DOHH2 (cell line): Measurements from ENCODE around the gene FNDC3B.

Source experiments
- H3F3A ChIP-seq: fragments of 200-600 bp; sonication (generic), shearing (Covaris generic); 2 replicates; pipeline ENCODE4 v1.6.0; 2016; ENCODE audit warnings: antibody characterized with exemption, mild to moderate bottlenecking; ENCODE audit not compliant: control insufficient read depth, insufficient read depth
- H3K27ac ChIP-seq: fragments of 200-600 bp; sonication (generic); 2 replicates; pipeline ENCODE4 v1.5.1; 2014; ENCODE audit warnings: low read depth, mild to moderate bottlenecking, low read length, moderate library complexity
- H3K27me3 ChIP-seq: fragments of 200-600 bp; sonication (generic); 2 replicates; pipeline ENCODE4 v1.6.1; 2014; ENCODE audit warnings: mild to moderate bottlenecking, low read length, mixed read lengths; ENCODE audit not compliant: control insufficient read depth
- H3K36me3 ChIP-seq: fragments of 200-600 bp; sonication (generic); 2 replicates; pipeline ENCODE4 v1.6.1; 2014; ENCODE audit warnings: mild to moderate bottlenecking, low read length, moderate library complexity, mixed read lengths; ENCODE audit not compliant: control insufficient read depth
- H3K4me1 ChIP-seq: fragments of 200-600 bp; sonication (generic); 2 replicates; pipeline ENCODE4 v1.6.1; 2014; ENCODE audit warnings: mild to moderate bottlenecking, low read length, mixed read lengths; ENCODE audit not compliant: control insufficient read depth
- H3K4me2 ChIP-seq: fragments of 200-600 bp; sonication (generic); 2 replicates; pipeline ENCODE4 v1.6.0; 2014; ENCODE audit warnings: mild to moderate bottlenecking, low read length, moderate library complexity
- H3K4me3 ChIP-seq: fragments of 200-600 bp; sonication (generic); 2 replicates; pipeline ENCODE4 v1.5.1; 2014; ENCODE audit warnings: mild to moderate bottlenecking, low read length, mixed read lengths
- H3K79me2 ChIP-seq: fragments of 200-600 bp; sonication (generic); 2 replicates; pipeline ENCODE4 v1.6.1; 2014; ENCODE audit warnings: mild to moderate bottlenecking, low read length, mixed read lengths; ENCODE audit not compliant: control insufficient read depth
- H3K9me2 ChIP-seq: fragments of 200-600 bp; sonication (generic); replicated peaks from 2 replicates; pipeline ENCODE4 v1.6.1; 2014; ENCODE audit warnings: mild to moderate bottlenecking, low read length, mixed read lengths; ENCODE audit not compliant: control insufficient read depth
- H3K9me3 ChIP-seq: fragments of 200-600 bp; sonication (generic); 2 replicates; pipeline ENCODE4 v1.6.1; 2014; ENCODE audit warnings: antibody characterized with exemption, low read length, mixed read lengths; ENCODE audit not compliant: control insufficient read depth, insufficient read depth
- H4K20me1 ChIP-seq: fragments of 200-600 bp; sonication (generic); 2 replicates; pipeline ENCODE4 v1.6.0; 2014; ENCODE audit warnings: low read depth, mild to moderate bottlenecking, antibody characterized with exemption, low read length, moderate library complexity; ENCODE audit not compliant: control insufficient read depth, insufficient read depth
- CTCF ChIP-seq: fragments of 200-600 bp; sonication (generic); IDR thresholded peaks from one replicate; pipeline ENCODE4 v1.5.1; 2014; ENCODE audit warnings: antibody characterized with exemption, mild to moderate bottlenecking, low read depth, low read length; ENCODE audit not compliant: poor library complexity, severe bottlenecking
- EZH2phosphoT487 ChIP-seq: fragments of 200-600 bp; sonication (generic); IDR thresholded peaks from 2 replicates; pipeline ENCODE4 v1.6.1; 2017; ENCODE audit warnings: borderline replicate concordance, mild to moderate bottlenecking, antibody characterized with exemption, low read length, moderate library complexity, mixed read lengths

FNDC3B gene

DNA sequence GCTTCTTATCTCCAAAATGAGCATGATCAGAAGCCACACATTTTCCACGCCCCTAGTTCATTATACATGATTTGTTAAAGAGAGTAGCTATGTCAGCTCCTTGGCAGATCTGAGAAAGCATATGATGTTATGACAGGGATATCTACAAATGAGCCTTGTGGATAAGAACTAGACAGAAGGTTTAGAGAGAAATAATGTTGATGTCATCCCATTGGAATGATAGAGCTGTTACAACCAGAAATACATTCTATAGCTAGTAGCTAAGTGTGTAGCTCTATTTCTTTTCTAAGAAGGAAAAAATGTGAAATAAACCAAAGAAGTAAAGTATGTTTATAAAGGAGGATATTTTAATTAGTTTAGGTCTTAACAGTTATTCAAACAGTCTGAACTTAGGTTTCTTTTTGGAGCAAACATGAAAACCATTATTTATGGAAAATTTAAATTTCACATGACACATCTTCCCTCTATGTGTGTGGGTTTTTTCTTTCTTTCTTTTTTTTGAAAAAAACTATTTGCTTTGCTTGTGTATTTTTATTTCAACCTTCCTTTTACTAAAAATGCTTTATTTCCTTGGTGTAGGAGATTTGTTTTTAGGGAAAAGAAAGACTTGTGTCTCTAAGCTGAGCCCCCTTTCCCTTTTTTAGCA is 241.2 kb downstream of the FNDC3B start:
- no peaks in the 10 kb centered on the region for H3K79me2 ChIP-seq
- TF ChIP-seq EZH2phosphoT487 (no peak), CTCF (no peak)
- no peak overlapping the region for H3K4me2 ChIP-seq
- H3K27ac ChIP-seq = no peak overlapping the region
- no peaks in the 10 kb centered on the region for H3K4me1 ChIP-seq
- no peaks in the 10 kb centered on the region for H3K36me3 ChIP-seq
- H4K20me1 ChIP-seq = no peaks in the 10 kb centered on the region
- H3K9me3 ChIP-seq = no peaks in the 10 kb centered on the region
- no peak overlapping the region for H3K4me3 ChIP-seq
- no peaks in the 10 kb centered on the region for H3K9me2 ChIP-seq
- H3F3A ChIP-seq = no peaks in the 10 kb centered on the region
- no peaks in the 10 kb centered on the region for H3K27me3 ChIP-seq

DNA sequence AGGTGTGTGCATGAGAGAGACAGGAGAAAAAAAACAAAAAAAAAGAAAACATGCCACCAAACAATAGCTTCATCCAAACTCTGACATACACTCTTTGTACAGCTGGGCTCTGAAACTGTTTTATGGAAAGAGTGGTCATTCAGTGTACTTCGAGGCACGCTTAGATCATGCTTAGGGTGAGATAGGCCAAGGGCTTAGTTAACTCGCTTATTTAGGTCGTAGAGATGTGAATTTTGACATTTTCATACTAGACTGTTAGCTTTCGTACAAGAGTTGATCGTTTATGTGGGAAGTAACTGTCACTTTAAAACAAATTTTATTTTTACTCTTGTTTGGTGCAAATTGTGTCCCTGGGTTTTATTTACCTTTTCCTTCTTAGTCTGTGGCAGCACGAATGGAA is 242.5 kb downstream of the FNDC3B start:
- no peaks in the 10 kb centered on the region for H3K27me3 ChIP-seq
- no peaks in the 10 kb centered on the region for H3K4me1 ChIP-seq
- no peaks in the 10 kb centered on the region for H4K20me1 ChIP-seq
- H3K36me3 ChIP-seq = no peaks in the 10 kb centered on the region
- no peak for TF ChIP-seq EZH2phosphoT487
- no peak for TF ChIP-seq CTCF
- H3K79me2 ChIP-seq = no peaks in the 10 kb centered on the region
- H3K4me2 ChIP-seq = no peak overlapping the region
- H3K9me2 ChIP-seq = no peaks in the 10 kb centered on the region
- no peaks in the 10 kb centered on the region for H3K9me3 ChIP-seq
- no peak overlapping the region for H3K4me3 ChIP-seq
- no peak overlapping the region for H3K27ac ChIP-seq
- no peaks in the 10 kb centered on the region for H3F3A ChIP-seq

DNA sequence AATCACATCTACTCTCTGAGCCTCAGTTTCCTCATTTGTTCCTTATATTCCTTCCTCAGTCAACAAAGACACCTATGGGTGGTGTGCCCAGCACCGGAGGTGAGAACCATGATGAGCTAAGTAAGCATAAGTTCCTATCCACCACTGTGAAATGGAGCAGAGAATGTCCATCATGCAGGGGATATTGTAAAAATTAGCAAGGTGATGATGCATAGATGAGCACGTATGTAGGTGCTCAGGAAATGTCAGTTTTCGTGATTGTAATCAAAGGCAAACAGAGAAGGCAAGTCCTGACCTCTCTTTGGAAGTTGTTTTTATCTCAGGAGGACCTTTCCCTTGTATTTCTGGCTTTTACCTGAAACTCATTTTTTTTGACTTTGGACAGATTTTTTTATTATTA is 243.5 kb downstream of the FNDC3B start:
- Histone ChIP-seq H3K79me2 (no peaks in the 10 kb centered on the region), H3K27ac (no peak overlapping the region), H3K4me3 (no peak overlapping the region), H3K4me1 (no peaks in the 10 kb centered on the region), H3K27me3 (no peaks in the 10 kb centered on the region), H3K4me2 (no peak overlapping the region), H4K20me1 (no peaks in the 10 kb centered on the region), H3K9me2 (no peaks in the 10 kb centered on the region), H3F3A (no peaks in the 10 kb centered on the region), H3K36me3 (no peaks in the 10 kb centered on the region), H3K9me3 (no peaks in the 10 kb centered on the region)
- TF ChIP-seq CTCF (no peak), EZH2phosphoT487 (no peak)
